Activated CD8-positive, alpha-beta memory T cell treated with anti-CD3 and anti-CD28 coated beads, Interleukin-2, amount 10 ng/mL, durations not matched to agents 7 days and 5 days (primary cell): ENCODE data around the gene MAPK8. TPM values are rescaled to one million over a fixed set of nuclear protein-coding genes. Genes with fewer than 3 reads are reported as not detected.
A peak's percentile ranks its signal among the peaks of the same experiment; 100 is the strongest.

ENCODE experiments used
- ATAC-seq: fragments of 150-1000 bp; cut with Tn5 transposase; one replicate; pipeline ENCODE4 v1.10.0; 2021; ENCODE audit warnings: moderate library complexity
- CTCF ChIA-PET: fragments of 350-600 bp; sonication (Branson Sonifier 250); formaldehyde crosslinking; loops from one replicate; lab custom pipeline; 2021; ENCODE audit warnings: antibody characterized with exemption; lab: Charles Lee
- DNase-seq: peaks from one replicate; pipeline ENCODE4 v3.0.0-alpha.2; 2020
- H3K27ac Mint-ChIP-seq: one replicate; pipeline ENCODE4 v1.8.0; 2021; ENCODE audit warnings: mild to moderate bottlenecking, mixed read lengths
- H3K27me3 Mint-ChIP-seq: one replicate; pipeline ENCODE4 v1.8.0; 2021; ENCODE audit warnings: mixed read lengths
- H3K36me3 Mint-ChIP-seq: one replicate; pipeline ENCODE4 v1.8.0; 2021; ENCODE audit warnings: mild to moderate bottlenecking, mixed read lengths
- H3K4me1 Mint-ChIP-seq: one replicate; pipeline ENCODE4 v1.8.0; 2021; ENCODE audit warnings: mixed read lengths
- H3K4me3 Mint-ChIP-seq: one replicate; pipeline ENCODE4 v1.8.0; 2021; ENCODE audit warnings: mild to moderate bottlenecking, moderate library complexity, mixed read lengths
- H3K9me3 Mint-ChIP-seq: one replicate; pipeline ENCODE4 v1.8.0; 2022; ENCODE audit warnings: low read depth, mixed read lengths
- total RNA-seq, 2 experiments: library from RNA; stranded (reverse); gene quantifications; one replicate each; pipeline ENCODE4 v1.2.3, GENCODE V29; 2021

The MAPK8 gene
- total RNA-seq, 2 experiments from 2014 or later: 45.6 to 111 TPM

DNA sequence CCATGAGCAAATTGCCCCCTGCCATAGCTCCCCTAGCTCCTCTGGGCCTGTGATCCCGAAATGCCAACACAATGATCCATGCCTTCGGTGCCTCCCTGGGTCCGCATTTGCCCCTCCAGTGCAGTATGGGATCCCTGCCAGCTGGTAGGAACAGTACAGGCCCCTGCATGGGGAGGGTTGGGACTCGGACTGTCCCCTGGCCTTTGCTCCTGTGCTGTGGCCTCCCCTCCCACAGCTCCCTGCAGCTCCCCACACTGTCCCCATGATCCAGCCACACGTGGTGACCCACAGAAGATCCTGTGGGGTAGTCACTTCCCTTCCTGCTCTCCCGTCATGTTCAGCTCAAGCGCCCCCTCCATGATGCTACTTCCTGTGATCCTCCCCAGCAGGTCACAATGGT, 140.3 kb downstream of the MAPK8 start:
- no peak overlapping the region for H3K4me3 Mint-ChIP-seq
- H3K27me3 Mint-ChIP-seq: peaks cover 2% of the 10 kb centered on the region
- ATAC-seq (peak; percentile 30), DNase-seq (peak; percentile 42)
- no peaks in the 10 kb centered on the region for H3K9me3 Mint-ChIP-seq
- H3K27ac Mint-ChIP-seq: no peak overlapping the region
- no peaks in the 10 kb centered on the region for H3K36me3 Mint-ChIP-seq
- H3K4me1 Mint-ChIP-seq: peaks cover 5% of the 10 kb centered on the region
- CTCF ChIA-PET: interaction anchor here (1.1 kb wide), 1 partner anchor 67 kb away, joined by 3 read pairs; no protein-coding TSS in a partner anchor

DNA sequence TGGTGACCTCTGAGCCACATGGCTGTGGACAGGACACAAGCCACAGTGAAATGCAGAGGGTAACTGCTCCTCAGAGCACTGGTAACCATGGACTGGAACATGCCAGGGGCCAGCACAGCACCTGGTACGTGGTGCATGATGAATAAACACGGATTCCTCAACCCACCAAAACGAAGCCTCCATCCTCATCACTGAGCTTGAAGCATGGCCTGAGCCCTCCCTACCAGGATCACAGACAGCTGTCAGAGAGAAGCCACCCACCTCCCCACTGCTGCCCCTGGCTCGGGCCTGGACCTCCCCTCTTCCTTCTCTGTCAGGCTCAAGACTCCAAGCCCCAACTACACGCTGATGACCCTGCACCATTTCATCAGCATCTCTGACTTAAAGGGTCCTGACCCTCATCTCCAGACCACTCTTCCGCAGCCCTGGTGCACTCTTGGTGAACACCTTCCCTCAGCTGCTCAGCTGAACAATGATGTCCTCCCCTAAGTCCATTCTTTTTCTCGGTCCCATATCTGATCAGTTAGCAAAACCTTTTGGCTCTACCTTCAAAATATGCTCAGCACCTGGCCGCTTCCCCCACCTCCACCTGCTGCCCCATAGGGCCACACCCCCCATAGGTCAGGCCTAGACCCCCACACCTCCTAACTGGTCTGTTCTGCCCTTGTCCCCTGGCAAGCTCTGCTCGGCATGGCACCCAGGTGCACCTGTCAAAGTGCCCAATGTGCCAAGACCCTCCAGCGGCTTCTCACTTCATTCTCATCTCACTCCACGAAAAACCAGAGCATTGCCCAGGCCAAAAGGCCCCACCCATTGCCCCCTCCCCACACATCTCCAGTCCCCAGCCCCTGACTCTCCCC, 141.1 kb downstream of the MAPK8 start:
- Mint-ChIP-seq H3K4me3 (no peak overlapping the region), H3K27ac (no peak overlapping the region), H3K36me3 (no peaks in the 10 kb centered on the region), H3K4me1 (peaks cover 5% of the 10 kb centered on the region), H3K27me3 (peaks cover 2% of the 10 kb centered on the region), H3K9me3 (no peaks in the 10 kb centered on the region)
- DNase-seq (no peak), ATAC-seq (no peak)
- CTCF ChIA-PET: no interaction called here

DNA sequence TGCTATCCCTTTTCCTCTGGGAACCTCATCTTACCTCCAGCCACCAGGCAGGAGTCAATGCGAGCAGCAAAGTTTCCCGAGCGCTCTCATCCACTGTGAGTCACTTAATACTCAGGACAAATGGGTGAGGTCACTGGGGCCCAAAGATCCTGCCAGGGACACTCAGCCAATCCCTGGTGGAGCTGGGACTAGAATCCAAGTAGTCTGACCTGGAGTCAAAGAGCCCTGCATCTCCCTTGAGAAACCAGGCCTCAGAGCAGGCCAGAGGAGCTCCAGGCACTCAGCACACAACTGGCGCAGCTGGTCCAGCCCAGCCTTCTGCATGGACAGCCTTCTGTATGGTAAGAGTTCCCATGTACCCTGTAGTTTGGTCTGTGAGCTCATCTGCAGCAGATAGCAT, 142.3 kb downstream of the MAPK8 start:
- peaks cover 5% of the 10 kb centered on the region for H3K4me1 Mint-ChIP-seq
- no peaks in the 10 kb centered on the region for H3K9me3 Mint-ChIP-seq
- no peak overlapping the region for H3K27ac Mint-ChIP-seq
- CTCF ChIA-PET: no interaction called here
- DNase-seq (no peak), ATAC-seq (no peak)
- H3K27me3 Mint-ChIP-seq: no peaks in the 10 kb centered on the region
- no peaks in the 10 kb centered on the region for H3K36me3 Mint-ChIP-seq
- no peak overlapping the region for H3K4me3 Mint-ChIP-seq

GRCh38 chr10:48449501-48450232, 143.2 kb downstream of the MAPK8 start:
- ATAC-seq (no peak), DNase-seq (no peak)
- H3K36me3 Mint-ChIP-seq: no peaks in the 10 kb centered on the region
- H3K27ac Mint-ChIP-seq: no peak overlapping the region
- H3K4me3 Mint-ChIP-seq: no peak overlapping the region
- peaks cover 5% of the 10 kb centered on the region for H3K4me1 Mint-ChIP-seq
- CTCF ChIA-PET: no interaction called here
- H3K27me3 Mint-ChIP-seq: no peaks in the 10 kb centered on the region
- H3K9me3 Mint-ChIP-seq: no peaks in the 10 kb centered on the region

DNA sequence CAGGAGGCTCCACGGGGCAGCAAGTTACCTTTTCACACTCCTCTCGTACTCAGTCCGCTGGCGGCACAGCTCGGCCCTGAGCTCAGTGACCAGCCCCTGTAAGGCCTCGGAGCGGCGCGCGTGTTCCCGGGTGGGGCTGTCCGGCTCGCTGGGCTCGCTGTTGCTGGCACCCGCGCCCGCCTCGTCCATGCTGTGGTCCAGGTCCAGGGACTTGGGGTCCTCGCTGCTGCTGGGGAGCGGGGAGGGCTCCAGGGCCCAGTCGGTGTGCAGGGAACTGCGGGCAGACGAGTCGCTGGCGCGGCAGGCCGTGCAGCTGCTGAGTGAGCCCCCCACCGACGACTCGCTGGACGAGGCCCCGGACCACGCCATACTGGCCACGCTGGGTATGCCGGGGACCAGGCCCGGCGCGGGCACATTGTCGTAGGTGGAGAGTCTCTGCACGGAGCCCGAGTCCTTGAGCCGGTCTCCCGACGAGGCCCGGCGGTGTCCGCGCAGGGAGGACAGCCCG, 143.8 kb downstream of the MAPK8 start:
- no peak for ATAC-seq
- no peaks in the 10 kb centered on the region for H3K9me3 Mint-ChIP-seq
- H3K4me1 Mint-ChIP-seq: peaks cover 5% of the 10 kb centered on the region
- DNase-seq: no peak
- H3K36me3 Mint-ChIP-seq: no peaks in the 10 kb centered on the region
- H3K4me3 Mint-ChIP-seq: no peak overlapping the region
- no peak overlapping the region for H3K27ac Mint-ChIP-seq
- H3K27me3 Mint-ChIP-seq: no peaks in the 10 kb centered on the region
- CTCF ChIA-PET: no interaction called here

DNA sequence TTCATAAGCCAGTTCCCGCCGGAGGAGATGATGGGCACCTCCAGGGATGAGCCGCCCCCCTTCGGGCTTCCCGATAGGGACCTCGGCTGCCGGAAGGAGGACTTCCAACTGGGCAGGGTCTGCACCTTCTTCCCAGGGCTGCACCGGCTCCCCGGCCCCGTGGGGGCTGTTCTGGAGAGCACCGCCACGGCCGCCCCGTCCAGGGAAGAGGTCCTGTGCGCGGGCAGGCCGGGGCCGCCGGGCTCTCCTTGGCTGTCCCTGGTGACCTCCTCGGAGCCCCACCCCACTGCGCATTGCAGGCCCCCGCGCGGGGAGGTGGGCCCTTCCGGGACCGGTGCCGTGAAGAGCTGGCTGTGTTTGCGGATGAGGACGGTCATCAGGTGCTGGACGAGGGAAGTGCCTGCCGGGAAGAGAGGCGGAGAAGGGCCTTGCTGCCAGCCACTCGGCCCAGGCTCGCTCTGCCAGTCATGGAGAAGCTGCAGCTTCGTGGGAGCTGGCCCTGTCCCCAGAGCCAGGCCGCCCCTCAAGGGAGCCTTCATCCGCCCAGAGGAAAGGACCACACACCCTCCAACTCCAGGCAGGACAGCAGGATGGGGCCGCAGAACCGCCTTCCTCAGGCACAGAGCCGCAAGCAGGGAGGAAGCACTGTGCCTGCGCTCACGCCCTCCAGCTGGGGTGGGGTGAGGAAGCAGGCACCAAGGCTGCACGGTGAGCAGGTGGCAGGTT, 144.4 kb downstream of the MAPK8 start:
- Mint-ChIP-seq H3K4me1 (peaks cover 5% of the 10 kb centered on the region), H3K9me3 (no peaks in the 10 kb centered on the region), H3K36me3 (no peaks in the 10 kb centered on the region), H3K27ac (no peak overlapping the region), H3K4me3 (no peak overlapping the region), H3K27me3 (no peaks in the 10 kb centered on the region)
- CTCF ChIA-PET: no interaction called here
- DNase-seq (no peak), ATAC-seq (no peak)

DNA sequence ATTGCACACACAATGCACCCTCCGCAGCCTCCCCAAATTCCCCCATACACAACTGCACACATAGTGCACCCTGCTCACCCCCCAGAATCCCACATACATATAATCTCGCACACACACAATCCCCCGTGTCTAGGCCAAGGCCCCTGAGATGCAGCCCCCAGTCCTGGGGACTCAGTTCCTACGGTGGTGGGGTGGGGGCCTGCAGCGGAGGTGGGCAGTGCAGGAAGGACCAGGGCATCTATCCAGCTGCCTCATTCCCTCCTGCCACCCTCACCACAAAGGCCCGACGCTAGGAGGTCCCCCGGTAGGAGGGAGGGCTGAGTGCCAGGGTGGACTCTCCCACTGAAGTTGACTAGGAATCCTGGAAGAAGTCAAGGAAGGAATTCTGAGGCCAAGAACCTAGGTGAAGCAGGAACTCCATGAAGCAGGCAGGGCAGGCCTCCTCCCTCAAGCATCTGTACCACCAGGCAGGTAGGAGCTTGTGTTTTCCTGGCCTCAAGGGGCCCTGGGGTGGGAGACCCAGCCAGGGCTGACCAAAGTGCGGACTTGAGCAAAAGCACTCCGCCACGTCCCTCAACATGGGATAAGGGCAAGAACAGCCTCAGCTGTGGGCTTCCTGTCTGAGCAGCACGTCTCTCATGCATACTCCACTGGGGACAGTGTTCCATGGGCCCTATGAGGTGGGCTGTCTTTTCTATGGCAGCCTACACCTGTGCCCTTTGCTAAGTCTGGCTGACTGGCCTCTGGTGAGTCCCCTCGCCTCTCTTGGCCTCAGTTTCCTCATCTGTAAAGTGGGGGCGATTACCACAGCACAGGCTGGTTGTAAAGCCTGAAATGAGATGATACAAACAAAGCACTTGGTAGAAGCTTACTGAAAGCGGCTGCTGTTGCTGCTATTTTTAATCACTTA, 145.7 kb downstream of the MAPK8 start:
- DNase-seq: no peak
- no peak overlapping the region for H3K4me3 Mint-ChIP-seq
- CTCF ChIA-PET: no interaction called here
- H3K4me1 Mint-ChIP-seq: no peaks in the 10 kb centered on the region
- no peaks in the 10 kb centered on the region for H3K9me3 Mint-ChIP-seq
- no peaks in the 10 kb centered on the region for H3K27me3 Mint-ChIP-seq
- H3K27ac Mint-ChIP-seq: no peak overlapping the region
- ATAC-seq: no peak
- no peaks in the 10 kb centered on the region for H3K36me3 Mint-ChIP-seq

DNA sequence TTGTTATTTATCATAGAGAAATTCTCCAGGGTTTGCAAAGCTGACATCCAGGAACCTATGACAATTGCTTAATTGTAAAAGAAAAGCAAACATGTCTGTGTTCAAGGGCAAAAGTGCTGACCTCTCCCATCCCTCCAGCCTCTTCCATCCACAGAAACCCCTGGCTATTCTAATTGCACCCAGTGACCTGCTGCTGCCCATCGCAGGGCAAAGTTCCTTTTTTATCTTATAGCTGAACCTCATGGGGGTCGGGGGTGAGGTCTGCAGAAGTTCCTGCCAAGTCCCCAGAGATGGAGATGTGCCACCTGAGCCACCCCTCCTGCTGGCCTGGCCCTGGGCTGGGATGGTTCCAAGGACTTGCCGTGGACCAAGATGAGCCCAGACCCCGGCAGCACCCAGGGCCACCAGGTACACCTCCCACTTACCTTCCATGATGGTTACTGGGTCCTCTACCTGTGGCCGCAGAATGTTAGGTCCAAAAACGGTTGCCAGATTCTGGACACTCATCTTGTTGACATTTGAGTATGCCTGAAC, 146.5 kb downstream of the MAPK8 start:
- Mint-ChIP-seq H3K4me3 (no peak overlapping the region), H3K36me3 (no peaks in the 10 kb centered on the region), H3K4me1 (no peaks in the 10 kb centered on the region), H3K9me3 (no peaks in the 10 kb centered on the region), H3K27ac (no peak overlapping the region), H3K27me3 (no peaks in the 10 kb centered on the region)
- no peak for DNase-seq
- CTCF ChIA-PET: no interaction called here
- ATAC-seq: no peak

DNA sequence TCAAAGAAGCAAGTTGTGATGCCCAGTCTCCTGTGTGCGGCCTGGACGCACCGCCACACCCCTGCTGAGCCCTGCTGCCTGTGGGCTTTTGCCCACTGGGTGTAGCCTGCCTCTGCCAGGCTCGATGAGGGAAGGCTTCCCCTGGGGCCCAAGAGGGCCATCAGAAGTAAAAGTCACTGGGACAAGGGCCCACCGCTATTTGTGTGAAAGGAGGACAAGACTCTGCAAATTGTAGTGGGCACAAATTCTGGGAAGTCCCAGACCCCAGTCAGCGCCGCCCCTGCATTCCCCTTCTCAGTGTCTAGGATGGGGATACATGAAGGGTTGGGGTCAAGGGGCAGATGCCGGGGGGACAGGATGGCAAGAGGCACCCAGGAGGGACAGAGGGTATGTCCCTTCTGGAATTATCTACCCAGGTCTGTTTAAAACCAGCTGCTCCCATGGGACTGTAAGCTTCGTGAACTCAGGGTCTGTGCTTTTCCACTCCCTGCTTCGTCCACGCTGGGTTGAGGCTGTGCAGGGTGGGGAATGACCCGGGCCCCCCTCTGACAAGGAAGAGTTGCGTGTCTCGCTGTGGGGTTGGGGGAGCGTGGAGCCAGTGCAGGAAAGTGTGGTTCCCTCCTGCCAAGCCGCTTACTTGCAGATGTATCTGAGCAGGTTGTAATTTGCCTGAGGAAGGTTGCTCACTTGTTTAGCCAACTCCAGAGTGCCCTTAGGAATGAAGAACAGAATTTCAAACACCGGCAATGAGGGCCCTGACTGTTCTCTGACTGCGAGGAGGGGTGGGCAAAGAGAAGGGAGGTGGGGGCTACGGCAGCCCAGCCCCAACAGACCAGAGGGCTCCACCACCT, 147.2 kb downstream of the MAPK8 start:
- H3K27me3 Mint-ChIP-seq: no peaks in the 10 kb centered on the region
- H3K4me3 Mint-ChIP-seq: no peak overlapping the region
- no peaks in the 10 kb centered on the region for H3K4me1 Mint-ChIP-seq
- DNase-seq (no peak), ATAC-seq (no peak)
- no peaks in the 10 kb centered on the region for H3K36me3 Mint-ChIP-seq
- CTCF ChIA-PET: no interaction called here
- H3K9me3 Mint-ChIP-seq: no peaks in the 10 kb centered on the region
- no peak overlapping the region for H3K27ac Mint-ChIP-seq

- DNase-seq: no peak
- Mint-ChIP-seq H3K4me3 (no peak overlapping the region), H3K36me3 (no peaks in the 10 kb centered on the region), H3K27me3 (no peaks in the 10 kb centered on the region), H3K27ac (no peak overlapping the region), H3K9me3 (no peaks in the 10 kb centered on the region), H3K4me1 (no peaks in the 10 kb centered on the region)
- no peak for ATAC-seq
- CTCF ChIA-PET: interaction anchor here (0.6 kb wide), 1 partner anchor 9 kb away, joined by 3 read pairs; no protein-coding TSS in a partner anchor
These were observed 148.0 kb downstream of the MAPK8 start for GRCh38 chr10:48454302-48455054.

GRCh38 chr10:48455055-48455391, 148.5 kb downstream of the MAPK8 start:
- DNase-seq: no peak
- Mint-ChIP-seq H3K9me3 (no peaks in the 10 kb centered on the region), H3K4me1 (no peaks in the 10 kb centered on the region), H3K27me3 (no peaks in the 10 kb centered on the region), H3K27ac (no peak overlapping the region), H3K36me3 (no peaks in the 10 kb centered on the region), H3K4me3 (no peak overlapping the region)
- CTCF ChIA-PET: interaction anchor here (0.6 kb wide), 1 partner anchor 8 kb away, joined by 3 read pairs; no protein-coding TSS in a partner anchor
- no peak for ATAC-seq
